Measurements from ENCODE around the gene PGLYRP2.

PGLYRP2 gene

GRCh38 chr19:15442142-15442920, 37.0 kb downstream of the PGLYRP2 start:
- no peak for DNase-seq (ENCODE audit: extremely low read depth in 1 of 2, low read depth in 1 of 2)

GRCh38 chr19:15441317-15441716, 38.0 kb downstream of the PGLYRP2 start:
- DNase-seq (ENCODE audit: extremely low read depth in 1 of 2, low read depth in 1 of 2) = no peak

- no peak for DNase-seq (ENCODE audit: extremely low read depth in 1 of 2, low read depth in 1 of 2)
These were observed 39.3 kb downstream of the PGLYRP2 start for GRCh38 chr19:15439821-15440641.

GRCh38 chr19:15439078-15439799, 40.1 kb downstream of the PGLYRP2 start:
- no peak for DNase-seq (ENCODE audit: extremely low read depth in 1 of 2, low read depth in 1 of 2)

- DNase-seq (ENCODE audit: extremely low read depth in 1 of 2, low read depth in 1 of 2) = no peak
These were observed 40.7 kb downstream of the PGLYRP2 start for GRCh38 chr19:15438577-15438976.

DNA sequence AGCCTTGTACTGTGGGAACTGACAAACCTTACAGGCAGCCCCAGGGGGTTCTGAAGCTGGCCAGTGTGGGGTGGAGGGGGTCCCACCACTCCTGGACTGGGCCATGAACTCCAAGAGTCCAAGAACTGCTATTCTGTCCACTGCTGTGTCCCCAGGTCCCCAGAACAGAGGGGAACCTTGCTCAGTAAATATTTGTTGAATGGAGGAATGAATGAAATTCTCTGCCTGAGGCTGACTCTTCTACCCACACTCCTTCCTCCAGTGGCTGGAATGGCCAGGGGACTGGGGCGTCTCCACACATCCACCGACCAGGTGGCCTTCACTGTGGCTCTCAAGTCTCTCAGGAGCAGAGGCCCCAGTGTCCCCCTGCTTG, 41.2 kb downstream of the PGLYRP2 start:
- no peak for DNase-seq (ENCODE audit: extremely low read depth in 1 of 2, low read depth in 1 of 2)

DNA sequence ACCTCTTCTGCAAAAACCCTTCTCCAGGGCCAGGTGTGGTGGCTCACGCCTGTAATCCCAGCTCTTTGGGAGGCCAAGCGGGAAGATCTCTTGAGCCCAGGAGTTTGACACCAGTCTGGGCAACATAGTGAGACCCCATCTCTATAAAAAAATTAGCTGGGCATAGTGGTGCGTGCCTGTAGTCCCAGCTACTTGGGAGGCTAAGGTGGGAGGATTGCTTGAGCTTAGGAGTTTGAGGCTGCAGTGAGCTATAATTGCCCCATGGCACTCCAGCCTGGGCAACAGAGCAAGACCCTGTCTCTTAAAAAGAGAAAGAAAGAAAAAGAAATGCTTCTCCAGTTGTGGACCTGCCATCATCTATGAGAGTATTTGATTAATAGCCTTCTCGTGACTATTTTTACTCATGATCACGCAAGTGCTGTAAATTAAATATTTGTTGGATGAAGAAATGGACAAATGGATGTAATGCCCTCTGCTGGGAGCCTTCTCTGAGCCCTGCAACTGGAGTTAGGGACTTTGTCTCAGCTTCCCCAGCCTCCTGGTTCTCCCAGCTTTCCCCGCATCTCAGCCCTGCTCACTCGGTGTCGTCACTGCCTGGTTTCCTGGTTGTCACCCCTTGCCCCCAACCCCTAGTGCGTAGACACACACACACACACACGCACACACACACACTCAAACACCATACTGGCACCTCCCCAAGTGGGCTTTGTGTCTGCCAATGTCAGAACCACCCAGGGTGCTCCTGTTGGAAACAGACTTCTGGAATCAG, 41.8 kb downstream of the PGLYRP2 start:
- DNase-seq (ENCODE audit: extremely low read depth in 1 of 2, low read depth in 1 of 2) = no peak

DNA sequence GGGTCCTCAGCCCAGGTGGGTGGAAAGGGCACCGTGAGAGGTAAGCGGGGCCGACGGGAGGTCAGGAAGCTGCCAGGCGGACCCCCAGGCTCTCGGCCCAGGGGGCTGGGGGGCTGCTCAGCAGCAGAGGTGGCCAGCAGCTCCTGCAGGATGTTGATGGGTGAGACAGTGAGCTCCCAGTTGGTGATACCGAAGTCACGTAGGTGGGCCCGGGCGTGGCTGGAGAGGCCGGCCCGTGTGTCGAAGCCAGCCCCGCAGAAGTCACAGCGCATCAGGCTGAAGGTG, 42.5 kb downstream of the PGLYRP2 start:
- no peak for DNase-seq (ENCODE audit: extremely low read depth in 1 of 2, low read depth in 1 of 2)

GRCh38 chr19:15436012-15436825, 43.1 kb downstream of the PGLYRP2 start:
- no peak for DNase-seq (ENCODE audit: extremely low read depth in 1 of 2, low read depth in 1 of 2)

DNA sequence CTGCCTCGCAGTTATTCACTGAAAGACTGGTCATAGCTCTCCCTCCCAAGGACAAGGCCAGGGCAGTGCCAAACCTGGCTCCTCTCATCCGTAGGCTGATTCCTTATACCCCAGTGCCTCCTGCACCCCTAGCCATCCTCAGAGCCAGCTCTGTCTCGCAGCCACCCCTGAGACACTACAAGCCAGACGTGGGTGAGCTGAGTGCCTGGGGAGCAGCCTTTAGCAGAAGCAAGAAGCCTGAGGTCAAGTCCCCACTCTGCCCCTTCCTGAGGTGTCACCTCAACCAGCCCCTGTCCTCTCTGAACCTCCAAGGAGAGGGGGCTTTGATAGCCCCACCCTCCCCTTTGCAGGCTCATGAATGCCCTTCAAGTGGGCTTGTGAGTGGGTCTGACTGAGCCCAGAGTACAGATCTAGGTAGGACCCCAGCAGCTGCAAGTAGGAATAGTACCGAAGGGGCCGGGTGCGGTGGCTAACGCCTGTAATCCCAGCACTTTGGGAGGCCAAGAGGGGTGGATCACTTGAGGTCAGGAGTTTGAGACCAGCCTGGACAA, 45.7 kb downstream of the PGLYRP2 start:
- DNase-seq (ENCODE audit: extremely low read depth in 1 of 2, low read depth in 1 of 2) = no peak

- DNase-seq (ENCODE audit: extremely low read depth in 1 of 2, low read depth in 1 of 2) = peak; percentile 73 to 88
These were observed 46.4 kb downstream of the PGLYRP2 start for GRCh38 chr19:15432629-15433518.

- DNase-seq (ENCODE audit: extremely low read depth in 1 of 2, low read depth in 1 of 2) = no peak
These were observed 47.2 kb downstream of the PGLYRP2 start for GRCh38 chr19:15432018-15432494.

DNA sequence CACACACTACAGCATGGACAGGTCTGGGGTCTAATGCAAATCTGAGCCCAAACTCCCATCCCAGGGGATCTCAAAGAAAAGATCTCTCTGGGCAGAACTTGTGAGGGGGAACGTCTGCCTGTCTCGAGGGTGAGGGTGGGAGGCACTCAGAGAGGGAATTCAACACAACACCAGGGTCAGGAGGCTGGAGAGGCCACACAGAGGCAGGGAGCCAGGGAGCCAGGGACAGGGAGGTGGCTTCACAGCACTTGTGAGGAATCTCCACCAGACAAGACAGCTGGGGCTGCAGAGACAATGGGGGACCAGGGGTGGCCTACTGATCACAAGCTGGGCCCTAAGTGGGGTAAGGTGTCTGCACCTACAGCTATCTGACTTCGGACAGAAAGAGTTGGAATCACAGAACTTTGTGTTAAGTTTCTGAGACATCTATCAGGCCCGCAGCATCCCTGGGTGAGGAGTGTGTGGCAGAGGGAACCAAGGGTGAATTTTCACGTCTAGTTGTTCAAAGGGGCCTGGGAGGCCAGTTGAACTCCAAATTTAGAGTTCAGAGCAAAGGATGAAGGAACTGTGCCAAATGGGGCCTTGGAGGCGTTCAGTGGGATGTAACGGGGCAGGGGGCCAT, 47.8 kb downstream of the PGLYRP2 start:
- no peak for DNase-seq (ENCODE audit: extremely low read depth in 1 of 2, low read depth in 1 of 2)

DNA sequence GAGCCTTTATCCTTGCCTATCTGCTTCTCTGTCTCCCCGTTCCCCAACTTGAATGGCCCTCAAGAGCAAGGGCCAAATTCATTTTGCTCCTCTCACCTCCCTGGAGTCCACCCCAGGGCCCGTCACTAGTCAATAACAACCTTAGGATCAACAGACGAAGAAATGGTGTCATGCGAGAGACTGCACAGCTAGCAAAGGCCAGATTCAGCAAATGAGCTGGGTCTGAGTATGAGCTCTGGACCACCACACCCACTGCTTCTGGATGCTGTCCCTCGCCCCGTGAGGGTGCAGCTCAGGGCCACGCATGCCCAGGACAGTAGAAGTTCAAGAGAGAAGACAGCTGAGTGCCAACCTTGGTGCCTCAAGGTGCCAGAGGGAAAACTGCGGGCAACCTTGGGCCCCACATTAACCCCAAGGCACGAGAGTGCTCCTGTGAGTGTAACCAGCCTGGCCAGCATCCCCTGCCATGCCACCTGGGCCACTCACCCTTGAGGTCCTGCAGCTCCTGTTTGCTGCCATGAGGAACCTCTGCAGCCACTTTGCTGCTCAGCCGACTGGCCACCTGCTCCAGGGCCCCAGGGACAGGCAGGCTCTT, 48.7 kb downstream of the PGLYRP2 start:
- DNase-seq (ENCODE audit: extremely low read depth in 1 of 2, low read depth in 1 of 2) = no peak

DNA sequence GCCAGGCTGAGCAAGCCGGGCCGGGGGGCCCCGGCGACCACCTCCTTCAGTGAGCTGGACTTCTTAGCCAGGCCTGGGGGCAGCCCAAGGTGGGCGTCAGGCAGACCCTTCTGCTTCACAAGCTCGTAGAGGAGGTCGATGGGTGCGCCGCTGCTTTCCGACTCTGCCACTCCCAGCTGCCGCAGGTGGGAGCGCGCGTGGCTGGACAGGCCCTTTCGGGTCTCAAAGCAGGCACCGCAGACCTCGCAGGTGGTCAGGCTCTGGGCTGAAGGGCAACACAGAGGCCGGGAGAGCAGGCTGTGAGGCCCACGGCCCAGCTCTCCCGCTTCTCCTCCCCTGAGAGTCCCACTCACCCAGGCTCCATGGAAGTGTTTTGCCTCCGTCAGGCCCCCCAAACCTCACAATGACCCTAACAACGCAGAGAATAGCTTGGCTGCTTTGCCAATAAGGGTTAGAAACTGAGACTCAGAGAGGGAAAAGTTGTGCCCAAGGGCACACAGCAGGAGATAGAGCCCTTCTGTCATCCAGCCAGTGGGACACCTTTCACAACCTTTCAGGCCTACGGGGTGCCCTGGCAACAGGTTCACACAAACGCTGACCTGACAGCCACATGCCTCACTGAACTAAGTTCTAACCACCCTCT, 49.4 kb downstream of the PGLYRP2 start:
- no peak for DNase-seq (ENCODE audit: extremely low read depth in 1 of 2, low read depth in 1 of 2)

GRCh38 chr19:15428956-15429824, 50.1 kb downstream of the PGLYRP2 start:
- no peak for DNase-seq (ENCODE audit: extremely low read depth in 1 of 2, low read depth in 1 of 2)
